IMR-90 (cell line): ENCODE data around the gene ACIN1.

Source experiments
- CEBPB ChIP-seq: IDR thresholded peaks from 2 replicates; pipeline ENCODE4 v1.6.1; 2012; ENCODE audit warnings: low read depth, low read length, improper control_type of control experiment
- MAFK ChIP-seq: IDR thresholded peaks from 2 replicates; pipeline ENCODE4 v1.6.1; 2012; ENCODE audit warnings: low read depth, low read length, improper control_type of control experiment
- POLR2A ChIP-seq: IDR thresholded peaks from 2 replicates; pipeline ENCODE4 v1.6.1; 2012; ENCODE audit warnings: mild to moderate bottlenecking, low read depth, low read length
- RCOR1 ChIP-seq: IDR thresholded peaks from 2 replicates; pipeline ENCODE4 v1.6.1; 2012; ENCODE audit warnings: mild to moderate bottlenecking, low read length, improper control_type of control experiment; ENCODE audit not compliant: insufficient replicate concordance
- SMC3 ChIP-seq: fragments of 150-350 bp; IDR thresholded peaks from 2 replicates; pipeline ENCODE4 v1.6.1; 2016; ENCODE audit warnings: low read depth, mild to moderate bottlenecking, antibody characterized with exemption, low read length, moderate library complexity
- TF ChIP-seq, protein P1 (sequence below): conservative IDR thresholded peaks from 2 replicates; pipeline ENCODE4 v1.5.1; 2012; ENCODE audit warnings: mild to moderate bottlenecking, low read depth, low read length, improper control_type of control experiment

GRCh38 chr14:23099212-23099861 lies 4.4 kb upstream of the ACIN1 start:
- TF ChIP-seq POLR2A = no peak
- TF ChIP-seq SMC3 = no peak
- TF ChIP-seq, protein P1, sequence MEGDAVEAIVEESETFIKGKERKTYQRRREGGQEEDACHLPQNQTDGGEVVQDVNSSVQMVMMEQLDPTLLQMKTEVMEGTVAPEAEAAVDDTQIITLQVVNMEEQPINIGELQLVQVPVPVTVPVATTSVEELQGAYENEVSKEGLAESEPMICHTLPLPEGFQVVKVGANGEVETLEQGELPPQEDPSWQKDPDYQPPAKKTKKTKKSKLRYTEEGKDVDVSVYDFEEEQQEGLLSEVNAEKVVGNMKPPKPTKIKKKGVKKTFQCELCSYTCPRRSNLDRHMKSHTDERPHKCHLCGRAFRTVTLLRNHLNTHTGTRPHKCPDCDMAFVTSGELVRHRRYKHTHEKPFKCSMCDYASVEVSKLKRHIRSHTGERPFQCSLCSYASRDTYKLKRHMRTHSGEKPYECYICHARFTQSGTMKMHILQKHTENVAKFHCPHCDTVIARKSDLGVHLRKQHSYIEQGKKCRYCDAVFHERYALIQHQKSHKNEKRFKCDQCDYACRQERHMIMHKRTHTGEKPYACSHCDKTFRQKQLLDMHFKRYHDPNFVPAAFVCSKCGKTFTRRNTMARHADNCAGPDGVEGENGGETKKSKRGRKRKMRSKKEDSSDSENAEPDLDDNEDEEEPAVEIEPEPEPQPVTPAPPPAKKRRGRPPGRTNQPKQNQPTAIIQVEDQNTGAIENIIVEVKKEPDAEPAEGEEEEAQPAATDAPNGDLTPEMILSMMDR = no peak
- TF ChIP-seq RCOR1 = no peak
- no peak for TF ChIP-seq CEBPB
- no peak for TF ChIP-seq MAFK
